ENCODE data around the gene ARRDC5. TPM values are rescaled to one million over a fixed set of nuclear protein-coding genes. Genes with fewer than 3 reads are reported as not detected.

ARRDC5 gene
- total and polyA plus RNA-seq, 2 of the 8 experiments (the other 6 are each of a cell fraction or from before 2014, with no cell fraction given), result not detected

- no peak for TF ChIP-seq CHD7 (IDR thresholded peaks at IDR 0.05; ENCODE audit: insufficient replicate concordance, low read length)
- TF ChIP-seq NRF1 (IDR thresholded peaks at IDR 0.05; ENCODE audit: low read depth, low read length), result no peak
- no peak for TF ChIP-seq CTCF (IDR thresholded peaks at IDR 0.05; ENCODE audit: control extremely low read depth in 1 of 3, insufficient read depth in 1 of 3, low read depth in 1 of 3, low read length in 3 of 3)
- no peak for TF ChIP-seq TCF12 (IDR thresholded peaks at IDR 0.05; ENCODE audit: low read depth, low read length)
- TF ChIP-seq RFX5 (IDR thresholded peaks at IDR 0.05; ENCODE audit: borderline replicate concordance, low read depth, low read length), result no peak
- TF ChIP-seq SIRT6 (IDR thresholded peaks at IDR 0.05; ENCODE audit: low read length), result no peak
- TF ChIP-seq RNF2 (IDR thresholded peaks at IDR 0.05; ENCODE audit: borderline replicate concordance, low read depth, low read length, missing control alignments, poor library complexity, severe bottlenecking), result no peak
- no peak for TF ChIP-seq ZNF274 (IDR thresholded peaks at IDR 0.05; ENCODE audit: borderline replicate concordance, extremely low read depth, low read length)
These were observed 49.0 kb upstream of the ARRDC5 start (continued) for GRCh38 chr19:4951656-4952055.

All from H1 (cell line).